Lower lobe of right lung (tissue), 2 donors: Measurements from ENCODE around the gene PLCB2. TPM values are rescaled to one million over a fixed set of nuclear protein-coding genes. Genes with fewer than 3 reads are reported as not detected.
A peak's percentile ranks its signal among the peaks of the same experiment; 100 is the strongest.

Source experiments
- ATAC-seq, 2 donors: fragments of 200-7000 bp; cut with Tn5 transposase; one replicate each; pipeline ENCODE4 v1.9.1; 2020 to 2022; ENCODE audit warnings: mild to moderate bottlenecking in 2 of 2, moderate library complexity in 2 of 2
- DNase-seq: peaks from one replicate; pipeline ENCODE4 v3.0.0-alpha.2; 2020
- H3K27ac ChIP-seq: fragments of 200-600 bp; one replicate; pipeline ENCODE4 v1.8.0; 2022
- H3K27me3 ChIP-seq: fragments of 200-600 bp; one replicate; pipeline ENCODE4 v1.8.0; 2022; ENCODE audit warnings: low read depth
- H3K36me3 ChIP-seq: fragments of 200-600 bp; one replicate; pipeline ENCODE4 v1.8.0; 2022; ENCODE audit warnings: mild to moderate bottlenecking
- H3K4me1 ChIP-seq: fragments of 200-600 bp; one replicate; pipeline ENCODE4 v1.8.0; 2022
- H3K4me3 ChIP-seq: fragments of 200-600 bp; one replicate; pipeline ENCODE4 v1.8.0; 2022; ENCODE audit warnings: mild to moderate bottlenecking
- H3K9me3 ChIP-seq: fragments of 200-600 bp; one replicate; pipeline ENCODE4 v1.8.0; 2022
- CTCF ChIP-seq: fragments of 200-600 bp; IDR thresholded peaks from one replicate; pipeline ENCODE4 v1.8.0; 2022; ENCODE audit warnings: antibody characterized with exemption, mild to moderate bottlenecking
- intact Hi-C: fragments of 100-400 bp; cut with DNase I; formaldehyde crosslinking; loops from one replicate; pipeline ENCODE4 v1.11.0; 2022
- total RNA-seq: library from RNA; stranded (reverse); fragmentation: NEBNext Ultra II Directional; extraction: Animal tissue kit (Norgen Biotek cat#: 25700); gene quantifications from one replicate; pipeline ENCODE4 v1.2.1, GENCODE V29; 2021
- donor health status: DM: no; HTN: yes; CAD: no; lungs with severe emphysema.

The PLCB2 gene
- total RNA-seq, 1 donor from 2014 or later, result 105 TPM

GRCh38 chr15:40283615-40284300 lies 24.0 kb downstream of the PLCB2 start:
- Histone ChIP-seq H3K4me1 (peaks cover 36% of the 10 kb centered on the region), H3K27ac (no peak overlapping the region), H3K36me3 (peaks cover 6% of the 10 kb centered on the region), H3K4me3 (no peak overlapping the region), H3K9me3 (no peaks in the 10 kb centered on the region), H3K27me3 (peaks cover 56% of the 10 kb centered on the region)
- DNase-seq, result no peak
- intact Hi-C loops, result no loop called here
- no peak for TF ChIP-seq CTCF
- no peak for ATAC-seq

GRCh38 chr15:40282869-40283614 lies 24.7 kb downstream of the PLCB2 start, which contains the start of gene ANKRD63:
ANKRD63 (minus strand) TSS chr15:40283064; CDS start chr15:40282586, 478 bp downstream.
- no peak within 1 kb of the TSS for H3K27ac ChIP-seq
- peaks cover 43% of the 10 kb centered on the region for H3K4me1 ChIP-seq
- H3K4me3 ChIP-seq, result peak within 1 kb of the TSS; percentile 60
- no peaks in the 10 kb centered on the region for H3K9me3 ChIP-seq
- ATAC-seq (peak; percentile 34 to 49), DNase-seq (no peak)
- intact Hi-C loops, result no loop called here
- peaks cover 60% of the 10 kb centered on the region for H3K27me3 ChIP-seq
- H3K36me3 ChIP-seq, result no peaks in the 10 kb centered on the region
- no peak for TF ChIP-seq CTCF

- peaks cover 48% of the 10 kb centered on the region for H3K4me1 ChIP-seq
- TF ChIP-seq CTCF, result peak; percentile 43
- intact Hi-C loops, result no loop called here
- no peak overlapping the region for H3K27ac ChIP-seq
- ATAC-seq (peak; percentile 58 to 64), DNase-seq (peak; percentile 71)
- no peaks in the 10 kb centered on the region for H3K36me3 ChIP-seq
- H3K27me3 ChIP-seq, result peaks cover 65% of the 10 kb centered on the region
- peak overlapping the region; percentile 60 for H3K4me3 ChIP-seq
- no peaks in the 10 kb centered on the region for H3K9me3 ChIP-seq
These were observed 25.4 kb downstream of the PLCB2 start for GRCh38 chr15:40282147-40282868.

- TF ChIP-seq CTCF, result no peak
- intact Hi-C loops, result no loop called here
- Histone ChIP-seq H3K4me1 (peaks cover 48% of the 10 kb centered on the region), H3K36me3 (no peaks in the 10 kb centered on the region), H3K9me3 (no peaks in the 10 kb centered on the region), H3K4me3 (peak overlapping the region; percentile 60), H3K27me3 (peaks cover 65% of the 10 kb centered on the region), H3K27ac (no peak overlapping the region)
- DNase-seq (no peak), ATAC-seq (no peak)
These were observed 26.0 kb downstream of the PLCB2 start for GRCh38 chr15:40281801-40282146.

- H3K27ac ChIP-seq, result no peak overlapping the region
- H3K4me1 ChIP-seq, result peaks cover 48% of the 10 kb centered on the region
- ATAC-seq (no peak), DNase-seq (no peak)
- H3K9me3 ChIP-seq, result no peaks in the 10 kb centered on the region
- peaks cover 65% of the 10 kb centered on the region for H3K27me3 ChIP-seq
- intact Hi-C loops, result no loop called here
- TF ChIP-seq CTCF, result no peak
- H3K36me3 ChIP-seq, result no peaks in the 10 kb centered on the region
- H3K4me3 ChIP-seq, result peak overlapping the region; percentile 60
These were observed 26.5 kb downstream of the PLCB2 start for GRCh38 chr15:40281057-40281800.
